ENCODE data around the gene CPS1. TPM values are rescaled to one million over a fixed set of nuclear protein-coding genes. Genes with fewer than 3 reads are reported as not detected.

CPS1 gene
- total and polyA plus RNA-seq, 2 of the 8 experiments (the other 6 are each of a cell fraction or from before 2014, with no cell fraction given) = 7.9 to 15.7 TPM

DNA sequence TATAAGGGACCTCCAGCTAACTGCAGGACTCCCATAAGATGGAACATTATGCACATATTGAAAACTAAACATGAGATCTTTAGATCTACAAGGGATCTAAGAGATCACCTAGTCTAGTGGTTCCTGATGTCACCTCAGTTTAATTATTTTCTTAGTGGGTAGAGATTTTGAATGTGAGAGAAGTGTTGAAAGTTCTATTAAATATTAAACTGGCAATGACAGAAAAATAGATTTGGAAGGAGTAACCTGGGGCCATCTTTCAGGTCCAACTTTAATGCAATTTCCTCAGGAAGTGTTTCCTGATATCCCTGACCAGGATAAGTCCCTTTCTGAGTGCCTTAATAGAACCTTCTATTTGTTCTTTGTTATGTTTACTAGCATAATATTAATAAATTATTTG is 29.1 kb upstream of the CPS1 start:
- no peak overlapping the region for H2BK120ac ChIP-seq (replicated peaks; ENCODE audit: low read depth, low read length)
- no peaks in the 10 kb centered on the region for H3K36me3 ChIP-seq (ENCODE audit: control insufficient read depth in 2 of 4, insufficient read depth in 4 of 4, low read length in 3 of 4)
- no peak overlapping the region for H2AK5ac ChIP-seq (ENCODE audit: low read depth, low read length)
- ChIA-PET CTCF (ENCODE audit: partially characterized antibody) (interaction anchor here (0.6 to 2.3 kb wide), 3 partner anchors 14 to 1870 kb away, joined by 3 to 9 read pairs (median 4); no protein-coding TSS in a partner anchor), POLR2A (ENCODE audit: partially characterized antibody) (no interaction called here)
- no peak overlapping the region for H3K14ac ChIP-seq (ENCODE audit: insufficient read length)
- no peak overlapping the region for H3K4me2 ChIP-seq (ENCODE audit: insufficient read depth in 1 of 2, low read depth in 2 of 2, low read length in 2 of 2)
- peaks cover 0 to 1% (median 0%) of the 10 kb centered on the region in 4 experiments; a peak in 1 of 7 replicates for H3K27me3 ChIP-seq (replicated peaks in 1 of 4; ENCODE audit: control insufficient read depth in 3 of 4, extremely low read depth in 1 of 4, insufficient read depth in 3 of 4, low read length in 3 of 4)
- no peak overlapping the region for H2AFZ ChIP-seq (ENCODE audit: low read length)
- no peaks in the 10 kb centered on the region for H3K4me1 ChIP-seq (replicated peaks in 1 of 4; ENCODE audit: control insufficient read depth in 3 of 4, insufficient read depth in 4 of 4, low read length in 3 of 4)
- no peak overlapping the region for H2BK20ac ChIP-seq (ENCODE audit: low read length)
- no peak overlapping the region for H3K18ac ChIP-seq (ENCODE audit: extremely low read depth, low read length)
- H3K79me2 ChIP-seq (ENCODE audit: control insufficient read depth in 1 of 2, insufficient read depth in 2 of 2, low read length in 2 of 2) = no peaks in the 10 kb centered on the region
- no peak overlapping the region for H3K27ac ChIP-seq (ENCODE audit: low read depth, low read length)
- H3K79me1 ChIP-seq (ENCODE audit: low read depth, low read length) = no peaks in the 10 kb centered on the region
- no peak overlapping the region for H2BK5ac ChIP-seq (ENCODE audit: low read depth, low read length)
- H3K23ac ChIP-seq (ENCODE audit: insufficient read length) = no peak overlapping the region
- no peak overlapping the region for H2BK15ac ChIP-seq (ENCODE audit: low read length)
- no peak overlapping the region for H2BK12ac ChIP-seq (ENCODE audit: low read depth, low read length)
- H3K4me3 ChIP-seq (ENCODE audit: extremely low read depth in 1 of 4, insufficient read depth in 2 of 4, low read depth in 3 of 4, low read length in 4 of 4) = no peak overlapping the region
- no peaks in the 10 kb centered on the region for H4K20me1 ChIP-seq (replicated peaks in 1 of 2; ENCODE audit: control insufficient read depth in 1 of 2, insufficient read depth in 2 of 2, low read length in 2 of 2)
- DNase-seq (ENCODE audit: low read depth in 1 of 2, low spot score in 2 of 2) (no peak), FAIRE-seq (no peak)
- H3K9me3 ChIP-seq (ENCODE audit: insufficient read depth in 2 of 2, low read depth in 1 of 2, low read length in 1 of 2) = no peaks in the 10 kb centered on the region
- no peaks in the 10 kb centered on the region for H3K23me2 ChIP-seq (ENCODE audit: low read depth, low read length)
- H4K5ac ChIP-seq (ENCODE audit: insufficient read length, low read depth, low read length) = no peak overlapping the region
- no peak overlapping the region for H3K4ac ChIP-seq (replicated peaks; ENCODE audit: insufficient read length, low read depth, low read length)
- no peak overlapping the region for H3K56ac ChIP-seq (replicated peaks; ENCODE audit: insufficient read length, low read depth, low read length)
- H3K9ac ChIP-seq (replicated peaks in 1 of 4; ENCODE audit: extremely low read depth in 1 of 4, low read depth in 3 of 4, low read length in 3 of 4) = no peak overlapping the region
- no peak overlapping the region for H4K91ac ChIP-seq (replicated peaks; ENCODE audit: insufficient read length, low read length)
- no peak overlapping the region for H4K8ac ChIP-seq (ENCODE audit: extremely low read depth, insufficient read depth, low read length)
- no peak for TF ChIP-seq SIRT6 (IDR thresholded peaks at IDR 0.05; ENCODE audit: low read length)
- no peak for TF ChIP-seq JUN (IDR thresholded peaks at IDR 0.05; ENCODE audit: low read depth, low read length)
- no peak for TF ChIP-seq CHD1 (IDR thresholded peaks at IDR 0.05; ENCODE audit: low read depth, low read length)
- TF ChIP-seq CHD2 (IDR thresholded peaks at IDR 0.05; ENCODE audit: low read length) = no peak
- TF ChIP-seq SP4 (IDR thresholded peaks at IDR 0.05; ENCODE audit: low read length) = no peak
- TF ChIP-seq EP300 (IDR thresholded peaks at IDR 0.05; ENCODE audit: borderline replicate concordance in 1 of 2, low read depth in 2 of 2, low read length in 2 of 2) = no peak
- TF ChIP-seq SAP30 (IDR thresholded peaks at IDR 0.05; ENCODE audit: insufficient read depth, insufficient replicate concordance, low read length) = no peak
- TF ChIP-seq, protein P1, sequence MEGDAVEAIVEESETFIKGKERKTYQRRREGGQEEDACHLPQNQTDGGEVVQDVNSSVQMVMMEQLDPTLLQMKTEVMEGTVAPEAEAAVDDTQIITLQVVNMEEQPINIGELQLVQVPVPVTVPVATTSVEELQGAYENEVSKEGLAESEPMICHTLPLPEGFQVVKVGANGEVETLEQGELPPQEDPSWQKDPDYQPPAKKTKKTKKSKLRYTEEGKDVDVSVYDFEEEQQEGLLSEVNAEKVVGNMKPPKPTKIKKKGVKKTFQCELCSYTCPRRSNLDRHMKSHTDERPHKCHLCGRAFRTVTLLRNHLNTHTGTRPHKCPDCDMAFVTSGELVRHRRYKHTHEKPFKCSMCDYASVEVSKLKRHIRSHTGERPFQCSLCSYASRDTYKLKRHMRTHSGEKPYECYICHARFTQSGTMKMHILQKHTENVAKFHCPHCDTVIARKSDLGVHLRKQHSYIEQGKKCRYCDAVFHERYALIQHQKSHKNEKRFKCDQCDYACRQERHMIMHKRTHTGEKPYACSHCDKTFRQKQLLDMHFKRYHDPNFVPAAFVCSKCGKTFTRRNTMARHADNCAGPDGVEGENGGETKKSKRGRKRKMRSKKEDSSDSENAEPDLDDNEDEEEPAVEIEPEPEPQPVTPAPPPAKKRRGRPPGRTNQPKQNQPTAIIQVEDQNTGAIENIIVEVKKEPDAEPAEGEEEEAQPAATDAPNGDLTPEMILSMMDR (IDR thresholded peaks at IDR 0.05; ENCODE audit: control extremely low read depth in 1 of 3, insufficient read depth in 1 of 3, low read depth in 1 of 3, low read length in 3 of 3) = no peak
- TF ChIP-seq EGR1 (IDR thresholded peaks at IDR 0.05; ENCODE audit: borderline replicate concordance, low read depth, low read length) = no peak
- no peak for TF ChIP-seq BRCA1 (IDR thresholded peaks at IDR 0.05; ENCODE audit: low read depth, low read length)
- TF ChIP-seq, protein P2, sequence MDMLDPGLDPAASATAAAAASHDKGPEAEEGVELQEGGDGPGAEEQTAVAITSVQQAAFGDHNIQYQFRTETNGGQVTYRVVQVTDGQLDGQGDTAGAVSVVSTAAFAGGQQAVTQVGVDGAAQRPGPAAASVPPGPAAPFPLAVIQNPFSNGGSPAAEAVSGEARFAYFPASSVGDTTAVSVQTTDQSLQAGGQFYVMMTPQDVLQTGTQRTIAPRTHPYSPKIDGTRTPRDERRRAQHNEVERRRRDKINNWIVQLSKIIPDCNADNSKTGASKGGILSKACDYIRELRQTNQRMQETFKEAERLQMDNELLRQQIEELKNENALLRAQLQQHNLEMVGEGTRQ (IDR thresholded peaks at IDR 0.05; ENCODE audit: low read length) = no peak
- no peak for TF ChIP-seq YY1 (IDR thresholded peaks at IDR 0.05; ENCODE audit: low read depth, low read length)
- TF ChIP-seq TEAD4 (IDR thresholded peaks at IDR 0.05; ENCODE audit: low read depth, low read length) = no peak
